Upper lobe of left lung (tissue), 6 donors: ENCODE results near the gene OMA1. TPM values are rescaled to one million over a fixed set of nuclear protein-coding genes. Genes with fewer than 3 reads are reported as not detected.
"Not testable (repeated sequence)": the region's sequence is repeated elsewhere in the genome, so short reads cannot be mapped to it uniquely, and the experiment has no call there.

Experiments used
- ATAC-seq, 2 donors: fragments of 200-7000 bp; cut with Tn5 transposase; one replicate each; pipeline ENCODE4 v1.9.1; 2022; ENCODE audit warnings: mild to moderate bottlenecking in 2 of 2, moderate library complexity in 2 of 2; ENCODE audit not compliant: low FRiP score in 2 of 2
- DNase-seq, 2 donors: peaks; one replicate each; pipeline ENCODE4 v3.0.0-alpha.2; 2019 to 2020
- H3K27ac ChIP-seq, 4 donors: fragments of 200-600 bp; sonication (generic); one replicate each; pipeline ENCODE4 v1.5.1; 2016 to 2019
- H3K27me3 ChIP-seq, 4 donors: fragments of 200-600 bp; sonication (generic); one replicate each; pipeline ENCODE4 v1.5.1; 2017 to 2019
- H3K36me3 ChIP-seq, 4 donors: fragments of 200-600 bp; sonication (generic); one replicate each; pipeline ENCODE4 v1.5.1; 2016 to 2019
- H3K4me1 ChIP-seq, 4 donors: fragments of 200-600 bp; sonication (generic); one replicate each; pipeline ENCODE4 v1.5.1; 2018 to 2019
- H3K4me3 ChIP-seq, 4 donors: fragments of 200-600 bp; sonication (generic); one replicate each; pipeline ENCODE4 v1.5.1; 2017 to 2019; ENCODE audit warnings: mild to moderate bottlenecking in 2 of 4, moderate library complexity in 1 of 4
- H3K9me3 ChIP-seq, 4 donors: fragments of 200-600 bp; sonication (generic); one replicate each; pipeline ENCODE4 v1.5.1; 2018 to 2019
- CTCF ChIP-seq, 6 experiments: fragments of 450-650 bp in 4 of 6; fragments of 200-600 bp in 2 of 6; sonication (generic) in 2 of 6; IDR thresholded peaks; one replicate each; pipeline ENCODE4 v1.5.1; 2016 to 2019; ENCODE audit warnings: antibody characterized with exemption in 6 of 6
- EP300 ChIP-seq, 4 donors: sonication (generic); formaldehyde crosslinking; IDR thresholded peaks; one replicate each; pipeline ENCODE4 v1.5.1; 2017; ENCODE audit warnings: antibody characterized with exemption in 4 of 4, control low read depth in 2 of 4
- POLR2A ChIP-seq, 4 donors: fragments of 450-650 bp; IDR thresholded peaks; one replicate each; pipeline ENCODE4 v1.5.1; 2016 to 2017; ENCODE audit warnings: antibody characterized with exemption in 4 of 4, mild to moderate bottlenecking in 2 of 4
- POLR2AphosphoS5 ChIP-seq, 2 donors: sonication (generic); formaldehyde crosslinking; IDR thresholded peaks; one replicate each; pipeline ENCODE4 v1.5.1; 2017; ENCODE audit warnings: antibody characterized with exemption in 2 of 2
- WGBS, 2 donors: methylation state at CpG; one replicate each; pipeline ENCODE4 v1.1.5; 2017 to 2018; 5-methylcytosine and 5-hydroxymethylcytosine counted together
- total RNA-seq, 6 donors: library from RNA; depleted of rRNA in 4 of 6; stranded (reverse); fragments of >200 nt in 4 of 6; gene quantifications; one replicate each; pipeline versions ENCODE4 v1.1.0 to v1.2.1, GENCODE V29; 2016 to 2021
- donor health status: DM: no; HTN: no; CAD: no; lungs with moderate emphysema.
- donor health status: DM: no; HTN: yes; CAD: no; lungs with severe emphysema.

Gene OMA1
- total RNA-seq, 6 donors from 2014 or later: 4.7 to 35.9 (median 20.7) TPM

DNA sequence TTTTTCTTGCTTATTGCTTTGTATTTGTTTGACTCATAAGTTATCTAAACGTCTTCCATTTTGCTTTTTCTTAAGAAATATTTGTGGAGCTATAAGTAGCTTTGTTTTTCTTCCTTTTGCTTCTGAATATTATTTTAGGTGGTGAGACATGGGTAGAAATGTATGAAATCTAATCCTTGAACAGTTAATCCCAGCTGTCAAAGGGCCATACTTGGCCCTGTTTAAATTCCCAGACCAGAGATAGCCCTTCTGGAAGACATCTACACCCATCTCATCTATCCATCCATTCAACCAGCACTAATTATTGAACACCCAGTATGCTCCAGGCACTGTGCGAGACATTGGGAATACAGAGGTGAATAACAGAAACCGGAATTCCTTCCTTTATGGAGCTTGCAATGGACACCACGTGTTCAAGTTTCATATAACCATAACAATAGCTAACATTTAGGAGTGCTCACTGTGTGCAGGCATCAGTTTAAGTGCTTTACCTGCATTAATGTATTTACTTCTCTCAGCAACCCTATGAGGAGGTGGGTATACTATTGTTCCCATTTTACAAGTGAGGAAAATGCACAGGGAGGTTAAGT is 21.8 kb upstream of the OMA1 start:
- Histone ChIP-seq H3K9me3 (no peaks in the 10 kb centered on the region), H3K4me3 (no peak overlapping the region), H3K27ac (no peak overlapping the region), H3K27me3 (no peaks in the 10 kb centered on the region), H3K36me3 (no peaks in the 10 kb centered on the region), H3K4me1 (peaks cover 0 to 11% (median 5%) of the 10 kb centered on the region in 4 donors)
- TF ChIP-seq CTCF (IDR thresholded peaks at IDR 0.05) (no peak), EP300 (IDR thresholded peaks at IDR 0.05) (no peak), POLR2AphosphoS5 (IDR thresholded peaks at IDR 0.05) (no peak), POLR2A (IDR thresholded peaks at IDR 0.05) (no peak)
- ATAC-seq (no peak), DNase-seq (no peak)
- whole genome bisulfite sequencing, 2 donors: 81 to 82% methylated on average over 4 of the region's 4 CpGs

GRCh38 chr1:58566339-58566738 is 19.8 kb upstream of the OMA1 start:
- Histone ChIP-seq H3K4me1 (peaks cover 0 to 9% (median 0%) of the 10 kb centered on the region in 4 donors), H3K27ac (no peak overlapping the region), H3K27me3 (no peaks in the 10 kb centered on the region), H3K4me3 (no peak overlapping the region), H3K9me3 (no peaks in the 10 kb centered on the region), H3K36me3 (no peaks in the 10 kb centered on the region)
- TF ChIP-seq EP300 (IDR thresholded peaks at IDR 0.05): no peak
- TF ChIP-seq POLR2A (IDR thresholded peaks at IDR 0.05): no peak
- no peak for TF ChIP-seq CTCF (IDR thresholded peaks at IDR 0.05)
- TF ChIP-seq POLR2AphosphoS5 (IDR thresholded peaks at IDR 0.05): no peak
- ATAC-seq: no peak
- WGBS, 2 donors: 95 to 98% methylated on average over 3 of the region's 3 CpGs
- DNase-seq: no peak

- not testable (repeated sequence) for H3K27me3 ChIP-seq, ATAC-seq, H3K4me3 ChIP-seq, DNase-seq, H3K4me1 ChIP-seq, H3K36me3 ChIP-seq, H3K27ac ChIP-seq, H3K9me3 ChIP-seq
- WGBS, 2 donors: 93 to 100% methylated on average over 1 of the region's 1 CpG
These were observed 17.2 kb upstream of the OMA1 start for GRCh38 chr1:58563715-58564114.

- Histone ChIP-seq H3K36me3 (no peaks in the 10 kb centered on the region), H3K4me3 (no peak overlapping the region), H3K9me3 (no peaks in the 10 kb centered on the region), H3K4me1 (peaks cover 0 to 9% (median 0%) of the 10 kb centered on the region in 4 donors), H3K27ac (no peak overlapping the region), H3K27me3 (no peaks in the 10 kb centered on the region)
- ATAC-seq (peak in 1 of 2 donors; percentile 64), DNase-seq (no peak)
- no peak for TF ChIP-seq CTCF (IDR thresholded peaks at IDR 0.05)
- no peak for TF ChIP-seq POLR2A (IDR thresholded peaks at IDR 0.05)
- TF ChIP-seq POLR2AphosphoS5 (IDR thresholded peaks at IDR 0.05): no peak
- no peak for TF ChIP-seq EP300 (IDR thresholded peaks at IDR 0.05)
- WGBS, 2 donors: 53 to 54% methylated on average over 6 of the region's 6 CpGs
These were observed 15.1 kb upstream of the OMA1 start for GRCh38 chr1:58561633-58562032.

- H3K4me3 ChIP-seq: no peak overlapping the region
- TF ChIP-seq EP300 (IDR thresholded peaks at IDR 0.05) (no peak), POLR2AphosphoS5 (IDR thresholded peaks at IDR 0.05) (no peak), POLR2A (IDR thresholded peaks at IDR 0.05) (no peak), CTCF (IDR thresholded peaks at IDR 0.05) (no peak)
- no peak for ATAC-seq
- WGBS, 2 donors: 96 to 97% methylated on average over 1 of the region's 1 CpG
- H3K4me1 ChIP-seq: no peaks in the 10 kb centered on the region
- no peaks in the 10 kb centered on the region for H3K27me3 ChIP-seq
- no peaks in the 10 kb centered on the region for H3K9me3 ChIP-seq
- no peak for DNase-seq
- H3K36me3 ChIP-seq: no peaks in the 10 kb centered on the region
- no peak overlapping the region for H3K27ac ChIP-seq
These were observed 8.9 kb upstream of the OMA1 start for GRCh38 chr1:58555393-58555792.
